GM12873 (cell line): ENCODE results near the gene PTPRM.

Experiments
- CTCF ChIP-seq: IDR thresholded peaks from 2 replicates; pipeline ENCODE4 v1.5.1; 2012; ENCODE audit warnings: low read depth, mild to moderate bottlenecking, moderate library complexity, low read length, control low read depth; ENCODE audit not compliant: insufficient read depth; ENCODE audit errors: missing control alignments

The PTPRM gene

GRCh38 chr18:7632152-7633098, 65.3 kb downstream of the PTPRM start:
- TF ChIP-seq CTCF = no peak

DNA sequence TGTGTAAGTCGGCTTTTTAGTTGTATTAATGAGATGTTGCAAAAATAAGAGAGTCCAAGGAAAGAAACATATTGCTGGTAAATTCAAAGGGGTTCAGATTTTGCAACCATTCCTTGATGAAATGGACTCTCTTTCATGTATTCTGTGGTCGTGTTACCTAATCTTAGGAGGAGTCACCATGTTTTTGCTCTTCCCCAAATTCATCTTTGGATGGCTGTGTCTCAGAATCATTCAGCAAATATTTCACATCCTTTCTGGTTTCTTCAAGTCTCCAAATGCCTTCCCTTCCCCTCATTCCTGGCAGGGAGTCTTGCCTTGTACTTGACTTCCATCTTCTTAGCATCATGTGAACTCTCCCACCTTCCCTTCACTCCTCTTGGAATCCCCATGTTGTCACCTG, 66.1 kb downstream of the PTPRM start:
- no peak for TF ChIP-seq CTCF

- TF ChIP-seq CTCF = no peak
Observed at GRCh38 chr18:7635948-7636347, 68.8 kb downstream of the PTPRM start.

DNA sequence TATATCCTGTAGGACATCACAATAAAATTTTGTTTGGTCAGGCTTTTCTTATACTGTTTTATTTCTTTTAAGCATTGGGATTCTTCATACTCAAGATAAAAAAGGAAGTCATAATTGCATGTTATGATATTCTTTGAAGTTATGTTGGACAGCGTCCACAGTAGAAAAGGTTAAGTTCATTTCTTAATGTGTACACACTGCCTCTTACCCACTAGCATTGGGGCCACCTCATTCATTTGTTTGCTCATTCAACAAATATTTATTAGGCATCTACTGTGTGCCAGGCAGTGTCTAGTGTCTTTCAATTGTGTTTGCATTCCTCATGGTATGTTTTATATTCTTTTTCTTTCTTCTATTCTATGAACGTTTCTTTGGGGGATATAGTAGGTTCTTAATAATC, 70.2 kb downstream of the PTPRM start:
- TF ChIP-seq CTCF = no peak

DNA sequence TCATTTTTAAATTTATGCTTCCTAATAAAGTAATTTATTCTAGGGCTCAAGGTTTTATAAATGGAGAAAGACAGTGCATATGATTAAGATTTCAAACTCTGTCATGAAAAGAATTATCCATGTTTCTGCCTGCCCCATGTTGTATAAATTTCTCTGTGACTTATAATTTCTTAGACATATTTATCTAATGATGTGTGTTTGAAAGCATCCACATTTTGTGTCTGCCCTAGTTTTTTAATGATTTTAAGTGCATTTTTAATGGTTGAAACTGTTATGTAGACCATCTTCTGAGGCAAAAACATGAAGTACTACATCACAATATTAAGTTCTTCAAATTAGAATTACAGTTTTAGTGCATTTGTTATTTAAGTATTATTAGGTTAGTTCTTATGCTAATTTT, 71.2 kb downstream of the PTPRM start:
- no peak for TF ChIP-seq CTCF

DNA sequence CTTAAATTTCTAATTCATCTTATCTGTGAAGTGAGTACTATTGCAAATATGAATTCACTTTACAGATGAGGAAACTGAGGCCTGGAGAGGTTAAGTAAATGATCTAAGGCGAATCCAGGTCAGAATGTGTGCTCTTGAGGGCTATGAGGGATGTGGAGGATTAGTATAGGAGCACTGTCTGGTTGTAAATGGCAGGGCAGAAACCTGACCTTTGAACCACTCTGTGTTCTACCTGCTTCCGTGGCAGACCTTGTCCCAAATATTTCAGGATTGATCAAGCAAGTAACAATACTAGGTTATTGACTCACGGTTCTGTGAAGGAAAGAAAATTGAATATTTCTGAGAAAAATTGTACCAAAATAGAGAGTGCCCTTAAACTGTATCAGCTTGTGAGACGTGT, 74.7 kb downstream of the PTPRM start:
- no peak for TF ChIP-seq CTCF

DNA sequence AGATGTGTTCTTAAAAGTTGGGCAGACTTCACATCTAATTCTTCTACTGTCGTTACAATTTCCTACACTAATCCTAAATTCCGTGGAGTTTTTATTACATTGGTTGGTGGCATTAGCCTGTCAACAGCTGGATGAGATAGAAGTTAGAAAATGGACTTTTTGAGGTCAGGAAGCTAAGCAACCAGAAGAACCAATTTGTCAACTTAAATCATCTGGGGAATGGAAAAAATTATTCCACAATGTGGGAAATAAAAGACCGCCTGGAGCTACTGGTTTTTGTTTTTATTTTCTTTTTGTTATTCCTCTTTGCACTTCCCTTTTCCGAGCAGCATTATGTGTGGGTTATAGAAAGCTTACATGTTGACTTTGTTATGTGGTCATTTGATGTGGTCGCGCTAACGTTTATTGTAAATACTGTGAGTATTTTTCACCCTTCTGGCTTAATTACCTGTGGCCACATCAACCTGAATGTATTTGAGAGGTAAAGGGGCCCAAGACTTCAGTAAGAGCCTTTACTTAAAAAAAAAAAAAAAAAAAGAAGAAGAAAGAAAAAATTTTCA, 75.3 kb downstream of the PTPRM start:
- TF ChIP-seq CTCF = no peak
